HEK293 (cell line): Measurements from ENCODE around the gene CNKSR2.

Experiments
- CTCF ChIA-PET: fragments of 350-600 bp; formaldehyde crosslinking; extraction: SDS; loops from one replicate; lab custom pipeline; 2021; ENCODE audit warnings: antibody characterized with exemption; lab: Yijun Ruan, JAX
- POLR2A ChIA-PET: fragments of 300-600 bp; formaldehyde crosslinking; extraction: SDS; loops from one replicate; lab custom pipeline; 2020; ENCODE audit warnings: antibody characterized with exemption, inconsistent platforms; lab: Yijun Ruan, JAX
- H3K27ac ChIP-seq: fragments of 200-500 bp; sonication (Bioruptor generic); 2 replicates; pipeline ENCODE4 v1.5.1; 2014; ENCODE audit warnings: low read depth, low read length, control low read depth, inconsistent platforms; ENCODE audit errors: extremely low read depth
- H3K36me3 ChIP-seq, 2 experiments: fragments of 200-500 bp in 1 of 2; sonication (Bioruptor generic) in 1 of 2; 1 replicate in 1 of 2; 2 replicates in 1 of 2; pipeline ENCODE4 v1.5.1; 2014 to 2017; ENCODE audit warnings: inconsistent platforms in 2 of 2, low read length in 2 of 2; ENCODE audit not compliant: control insufficient read depth in 2 of 2, insufficient read depth in 1 of 2
- H3K4me1 ChIP-seq: fragments of 200-500 bp; sonication (Bioruptor generic); 2 replicates; pipeline ENCODE4 v1.5.1; 2014; ENCODE audit warnings: mild to moderate bottlenecking, low read length, inconsistent platforms; ENCODE audit not compliant: control insufficient read depth, insufficient read depth
- H3K4me3 ChIP-seq: 2 replicates; pipeline ENCODE4 v1.5.1; 2011; ENCODE audit warnings: low read depth, mild to moderate bottlenecking, control low read depth, low read length, moderate library complexity
- H3K9me3 ChIP-seq: fragments of 200-500 bp; sonication (Bioruptor generic); 2 replicates; pipeline ENCODE4 v1.5.1; 2014; ENCODE audit warnings: low read depth, low read length, inconsistent platforms; ENCODE audit not compliant: control insufficient read depth, insufficient read depth
- EGR2 ChIP-seq: fragments of 450-650 bp; formaldehyde crosslinking; IDR thresholded peaks from 2 replicates; pipeline ENCODE4 v1.5.1; 2016; ENCODE audit warnings: low read depth, missing biosample characterization, missing genetic modification characterization
- GLIS2 ChIP-seq: fragments of 450-650 bp; formaldehyde crosslinking; IDR thresholded peaks from 2 replicates; pipeline ENCODE4 v1.5.1; 2016; ENCODE audit warnings: missing biosample characterization, missing genetic modification characterization
- HOXA7 ChIP-seq: sonication (generic); formaldehyde crosslinking; IDR thresholded peaks from 2 replicates; pipeline ENCODE4 v1.8.1; 2022; ENCODE audit warnings: missing genetic modification reagents, borderline replicate concordance
- KLF10 ChIP-seq: fragments of 450-650 bp; IDR thresholded peaks from 2 replicates; pipeline ENCODE4 v1.5.1; 2018; ENCODE audit warnings: missing biosample characterization, mild to moderate bottlenecking, missing genetic modification characterization
- KLF7 ChIP-seq: fragments of 450-650 bp; formaldehyde crosslinking; IDR thresholded peaks from 2 replicates; pipeline ENCODE4 v1.5.1; 2016; ENCODE audit warnings: missing biosample characterization, missing genetic modification characterization, borderline replicate concordance
- MZF1 ChIP-seq: fragments of 450-650 bp; formaldehyde crosslinking; IDR thresholded peaks from 2 replicates; pipeline ENCODE4 v1.5.1; 2017; ENCODE audit warnings: missing biosample characterization, missing genetic modification characterization, borderline replicate concordance
- RBAK ChIP-seq: fragments of 450-650 bp; formaldehyde crosslinking; IDR thresholded peaks from 2 replicates; pipeline ENCODE4 v1.5.1; 2016; ENCODE audit warnings: missing biosample characterization, missing genetic modification characterization
- SP7 ChIP-seq: fragments of 450-650 bp; formaldehyde crosslinking; IDR thresholded peaks from 2 replicates; pipeline ENCODE4 v1.5.1; 2016; ENCODE audit warnings: missing biosample characterization, missing genetic modification characterization
- ZBTB8A ChIP-seq: fragments of 450-650 bp; formaldehyde crosslinking; IDR thresholded peaks from 2 replicates; pipeline ENCODE4 v1.5.1; 2016; ENCODE audit warnings: missing biosample characterization, missing genetic modification characterization
- ZNF132 ChIP-seq: fragments of 450-650 bp; formaldehyde crosslinking; IDR thresholded peaks from 2 replicates; pipeline ENCODE4 v1.5.1; 2017; ENCODE audit warnings: missing biosample characterization, missing genetic modification characterization, borderline replicate concordance
- ZNF133 ChIP-seq: fragments of 450-650 bp; formaldehyde crosslinking; IDR thresholded peaks from 2 replicates; pipeline ENCODE4 v1.5.1; 2016; ENCODE audit warnings: missing biosample characterization, missing genetic modification characterization
- ZNF155 ChIP-seq: fragments of 450-650 bp; formaldehyde crosslinking; IDR thresholded peaks from 2 replicates; pipeline ENCODE4 v1.5.1; 2016; ENCODE audit warnings: missing biosample characterization, missing genetic modification characterization
- ZNF184 ChIP-seq: fragments of 450-650 bp; IDR thresholded peaks from 2 replicates; pipeline ENCODE4 v1.5.1; 2018; ENCODE audit warnings: missing biosample characterization, mild to moderate bottlenecking, missing genetic modification characterization
- ZNF26 ChIP-seq: fragments of 450-650 bp; formaldehyde crosslinking; IDR thresholded peaks from 2 replicates; pipeline ENCODE4 v1.5.1; 2016; ENCODE audit warnings: missing biosample characterization, missing genetic modification characterization
- ZNF292 ChIP-seq: fragments of 450-650 bp; formaldehyde crosslinking; IDR thresholded peaks from 2 replicates; pipeline ENCODE4 v1.5.1; 2016; ENCODE audit warnings: low read depth, missing biosample characterization, missing genetic modification characterization, borderline replicate concordance
- ZNF391 ChIP-seq: fragments of 450-650 bp; formaldehyde crosslinking; IDR thresholded peaks from 2 replicates; pipeline ENCODE4 v1.5.1; 2016; ENCODE audit warnings: low read depth, missing biosample characterization, missing genetic modification characterization, borderline replicate concordance
- ZNF488 ChIP-seq: fragments of 450-650 bp; formaldehyde crosslinking; IDR thresholded peaks from 2 replicates; pipeline ENCODE4 v1.5.1; 2016; ENCODE audit warnings: missing biosample characterization, missing genetic modification characterization
- ZNF529 ChIP-seq: fragments of 450-650 bp; formaldehyde crosslinking; IDR thresholded peaks from 2 replicates; pipeline ENCODE4 v1.5.1; 2017; ENCODE audit warnings: missing genetic modification characterization, missing biosample characterization; ENCODE audit not compliant: insufficient replicate concordance
- ZNF571 ChIP-seq: fragments of 450-650 bp; formaldehyde crosslinking; IDR thresholded peaks from 2 replicates; pipeline ENCODE4 v1.5.0; 2017; ENCODE audit warnings: missing biosample characterization, missing genetic modification characterization
- ZNF580 ChIP-seq: fragments of 450-650 bp; formaldehyde crosslinking; IDR thresholded peaks from 2 replicates; pipeline ENCODE4 v1.5.1; 2016; ENCODE audit warnings: missing biosample characterization, missing genetic modification characterization
- ZNF596 ChIP-seq: fragments of 450-650 bp; IDR thresholded peaks from 2 replicates; pipeline ENCODE4 v1.5.0; 2018; ENCODE audit warnings: missing biosample characterization, mild to moderate bottlenecking, missing genetic modification characterization, moderate library complexity
- ZNF660 ChIP-seq: fragments of 450-650 bp; IDR thresholded peaks from 2 replicates; pipeline ENCODE4 v1.5.1; 2018; ENCODE audit warnings: missing biosample characterization, mild to moderate bottlenecking, missing genetic modification characterization
- ZNF768 ChIP-seq: fragments of 450-650 bp; formaldehyde crosslinking; IDR thresholded peaks from 2 replicates; pipeline ENCODE4 v1.5.1; 2018; ENCODE audit warnings: missing biosample characterization, mild to moderate bottlenecking, missing genetic modification characterization
- ZNF830 ChIP-seq: fragments of 450-650 bp; IDR thresholded peaks from 2 replicates; pipeline ENCODE4 v1.5.0; 2018; ENCODE audit warnings: missing biosample characterization, missing genetic modification characterization, low read depth, mild to moderate bottlenecking, moderate library complexity
- ZNF843 ChIP-seq: fragments of 450-650 bp; formaldehyde crosslinking; IDR thresholded peaks from 2 replicates; pipeline ENCODE4 v1.5.1; 2016; ENCODE audit warnings: missing biosample characterization, missing genetic modification characterization
- ZSCAN4 ChIP-seq: fragments of 450-650 bp; formaldehyde crosslinking; IDR thresholded peaks from 2 replicates; pipeline ENCODE4 v1.5.1; 2017; ENCODE audit warnings: missing biosample characterization, missing genetic modification characterization
- ZSCAN5A ChIP-seq: fragments of 450-650 bp; formaldehyde crosslinking; IDR thresholded peaks from 2 replicates; pipeline ENCODE4 v1.5.1; 2016; ENCODE audit warnings: missing biosample characterization, missing genetic modification characterization
- ZXDB ChIP-seq: fragments of 450-650 bp; formaldehyde crosslinking; IDR thresholded peaks from 2 replicates; pipeline ENCODE4 v1.5.1; 2016; ENCODE audit warnings: missing biosample characterization, missing genetic modification characterization

The CNKSR2 gene

GRCh38 chrX:21412883-21413282 lies 38.7 kb downstream of the CNKSR2 start:
- POLR2A ChIA-PET, result no interaction called here
- no peaks in the 10 kb centered on the region; the same call in 1 of the 2 replicates for H3K9me3 ChIP-seq
- CTCF ChIA-PET, result no interaction called here
- TF ChIP-seq EGR2, result no peak
- TF ChIP-seq ZNF26 (tag by site-specific recombination), result no peak
- TF ChIP-seq ZNF596 (tag by site-specific recombination), result no peak
- no peak for TF ChIP-seq ZNF830
- TF ChIP-seq ZNF571 (tag by site-specific recombination), result no peak
- TF ChIP-seq ZNF132, result no peak
- TF ChIP-seq KLF7 (tag by site-specific recombination), result no peak
- no peak for TF ChIP-seq ZNF155
- no peak for TF ChIP-seq ZNF292
- no peak for TF ChIP-seq ZNF580 (tag by site-specific recombination)
- TF ChIP-seq ZNF184 (tag by site-specific recombination), result no peak
- TF ChIP-seq ZBTB8A, result no peak
- TF ChIP-seq ZNF391 (tag by site-specific recombination), result no peak
- no peak for TF ChIP-seq ZNF529
- no peak for TF ChIP-seq ZNF660 (tag by site-specific recombination)
- no peaks in the 10 kb centered on the region for H3K4me1 ChIP-seq
- H3K36me3 ChIP-seq, result no peaks in the 10 kb centered on the region
- H3K4me3 ChIP-seq, result no peak overlapping the region
- H3K27ac ChIP-seq, result no peak overlapping the region

GRCh38 chrX:21427086-21427485 lies 52.9 kb downstream of the CNKSR2 start:
- POLR2A ChIA-PET, result no interaction called here
- no peaks in the 10 kb centered on the region for H3K4me1 ChIP-seq
- no peak for TF ChIP-seq ZNF571 (tag by site-specific recombination)
- no peak for TF ChIP-seq ZNF843 (tag by site-specific recombination)
- TF ChIP-seq, all 188 proteins: peak for 0
- no peaks in the 10 kb centered on the region for H3K9me3 ChIP-seq
- CTCF ChIA-PET, result interaction anchor here (0.7 kb wide), 1 partner anchor 22 kb away, joined by 3 read pairs; no protein-coding TSS in a partner anchor
- no peak overlapping the region for H3K27ac ChIP-seq
- H3K4me3 ChIP-seq, result no peak overlapping the region
- H3K36me3 ChIP-seq, result no peaks in the 10 kb centered on the region

- ChIA-PET POLR2A (no interaction called here), CTCF (no interaction called here)
- no peak overlapping the region for H3K4me3 ChIP-seq
- H3K36me3 ChIP-seq, result no peaks in the 10 kb centered on the region
- H3K9me3 ChIP-seq, result no peaks in the 10 kb centered on the region
- no peaks in the 10 kb centered on the region for H3K4me1 ChIP-seq
- H3K27ac ChIP-seq, result no peak overlapping the region
- TF ChIP-seq ZSCAN4 (tag by site-specific recombination), result no peak
- no peak for TF ChIP-seq ZNF830
- TF ChIP-seq KLF10 (tag by site-specific recombination), result no peak
- TF ChIP-seq ZNF26 (tag by site-specific recombination), result no peak
- TF ChIP-seq MZF1 (tag by site-specific recombination), result no peak
- TF ChIP-seq GLIS2 (tag by site-specific recombination), result no peak
- TF ChIP-seq ZNF768 (tag by site-specific recombination), result no peak
- TF ChIP-seq ZNF488, result no peak
- no peak for TF ChIP-seq SP7
- TF ChIP-seq RBAK (tag by site-specific recombination), result no peak
- no peak for TF ChIP-seq ZSCAN5A
- TF ChIP-seq ZNF133 (tag by site-specific recombination), result no peak
- TF ChIP-seq ZXDB, result no peak
- TF ChIP-seq HOXA7, result no peak
These were observed 62.8 kb downstream of the CNKSR2 start for GRCh38 chrX:21437036-21437435.
